OCI-LY1 (cell line): ENCODE data around the gene WDR6.

ENCODE experiments used
- H2AFZ ChIP-seq: fragments of 200-600 bp; sonication (generic), shearing (Covaris generic); 2 replicates; pipeline ENCODE4 v1.6.0; 2014; ENCODE audit warnings: antibody characterized with exemption, mild to moderate bottlenecking, low read length
- H3F3A ChIP-seq: fragments of 200-600 bp; sonication (generic), shearing (Covaris generic); 2 replicates; pipeline ENCODE4 v1.6.0; 2014; ENCODE audit warnings: mild to moderate bottlenecking, antibody characterized with exemption, low read length, moderate library complexity; ENCODE audit not compliant: insufficient read depth
- H3K27ac ChIP-seq: fragments of 200-600 bp; sonication (generic); 2 replicates; pipeline ENCODE4 v1.5.1; 2014; ENCODE audit warnings: low read length, mixed run types, mild to moderate bottlenecking, low read depth; ENCODE audit not compliant: poor library complexity, severe bottlenecking
- H3K27me3 ChIP-seq: fragments of 200-600 bp; sonication (generic); 2 replicates; pipeline ENCODE4 v1.6.0; 2014; ENCODE audit warnings: antibody characterized with exemption, mild to moderate bottlenecking, low read length, moderate library complexity; ENCODE audit not compliant: insufficient read depth
- H3K36me3 ChIP-seq: fragments of 200-600 bp; sonication (generic); 2 replicates; pipeline ENCODE4 v1.6.1; 2014; ENCODE audit warnings: mild to moderate bottlenecking, antibody characterized with exemption, low read length, moderate library complexity, mixed read lengths; ENCODE audit not compliant: insufficient read depth
- H3K4me1 ChIP-seq: fragments of 200-600 bp; sonication (generic); 2 replicates; pipeline ENCODE4 v1.5.1; 2014; ENCODE audit warnings: mild to moderate bottlenecking, low read length, moderate library complexity; ENCODE audit not compliant: insufficient read depth, severe bottlenecking
- H3K4me2 ChIP-seq: fragments of 200-600 bp; sonication (generic), shearing (Covaris generic); 2 replicates; pipeline ENCODE4 v1.6.1; 2014; ENCODE audit warnings: low read length
- H3K4me3 ChIP-seq: fragments of 200-600 bp; sonication (generic); 2 replicates; pipeline ENCODE4 v1.5.1; 2014; ENCODE audit warnings: low read length, low read depth, mild to moderate bottlenecking, mixed read lengths; ENCODE audit not compliant: poor library complexity, severe bottlenecking
- H3K79me2 ChIP-seq: fragments of 200-600 bp; shearing (Covaris generic); 2 replicates; pipeline ENCODE4 v1.6.1; 2016; ENCODE audit warnings: mixed run types, low read length, mixed read lengths; ENCODE audit not compliant: insufficient read depth
- H3K9ac ChIP-seq: fragments of 200-600 bp; sonication (generic), shearing (Covaris generic); 2 replicates; pipeline ENCODE4 v1.6.1; 2014; ENCODE audit warnings: mild to moderate bottlenecking, low read length, mixed read lengths
- H3K9me2 ChIP-seq: fragments of 200-600 bp; sonication (generic), shearing (Covaris generic); 2 replicates; pipeline ENCODE4 v1.6.1; 2014; ENCODE audit warnings: low read depth, mild to moderate bottlenecking, low read length, mixed read lengths
- H3K9me3 ChIP-seq: fragments of 200-600 bp; shearing (Covaris generic); 2 replicates; pipeline ENCODE4 v1.6.1; 2014; ENCODE audit warnings: low read length, mixed read lengths
- H4K20me1 ChIP-seq: fragments of 200-600 bp; sonication (generic), shearing (Covaris generic); 2 replicates; pipeline ENCODE4 v1.6.0; 2016; ENCODE audit warnings: mild to moderate bottlenecking, low read length; ENCODE audit not compliant: insufficient read depth
- CTCF ChIP-seq: fragments of 200-600 bp; sonication (generic), shearing (Covaris generic); IDR thresholded peaks from 2 replicates; pipeline ENCODE4 v1.5.1; 2017; ENCODE audit warnings: mild to moderate bottlenecking, antibody characterized with exemption, low read length, moderate library complexity, mixed read lengths
- EZH2 ChIP-seq: fragments of 200-600 bp; sonication (generic), shearing (Covaris generic); IDR thresholded peaks from 2 replicates; pipeline ENCODE4 v1.8.0; 2017; ENCODE audit warnings: borderline replicate concordance, mixed run types, mild to moderate bottlenecking, antibody characterized with exemption, low read length, moderate library complexity, mixed read lengths

WDR6 gene

GRCh38 chr3:48962939-48963338 lies 44.3 kb upstream of the WDR6 start:
- Histone ChIP-seq H3K36me3 (peaks cover 71% of the 10 kb centered on the region), H4K20me1 (no peaks in the 10 kb centered on the region), H3K9ac (no peak overlapping the region), H3K79me2 (no peaks in the 10 kb centered on the region; the same call in 1 of the 2 replicates), H3K4me2 (no peak overlapping the region), H3K27me3 (no peaks in the 10 kb centered on the region), H2AFZ (no peak overlapping the region), H3F3A (no peaks in the 10 kb centered on the region), H3K4me1 (peaks cover 16% of the 10 kb centered on the region), H3K4me3 (no peak overlapping the region), H3K27ac (no peak overlapping the region), H3K9me2 (no peaks in the 10 kb centered on the region), H3K9me3 (no peaks in the 10 kb centered on the region)
- TF ChIP-seq EZH2, result no peak
- TF ChIP-seq CTCF, result no peak

DNA sequence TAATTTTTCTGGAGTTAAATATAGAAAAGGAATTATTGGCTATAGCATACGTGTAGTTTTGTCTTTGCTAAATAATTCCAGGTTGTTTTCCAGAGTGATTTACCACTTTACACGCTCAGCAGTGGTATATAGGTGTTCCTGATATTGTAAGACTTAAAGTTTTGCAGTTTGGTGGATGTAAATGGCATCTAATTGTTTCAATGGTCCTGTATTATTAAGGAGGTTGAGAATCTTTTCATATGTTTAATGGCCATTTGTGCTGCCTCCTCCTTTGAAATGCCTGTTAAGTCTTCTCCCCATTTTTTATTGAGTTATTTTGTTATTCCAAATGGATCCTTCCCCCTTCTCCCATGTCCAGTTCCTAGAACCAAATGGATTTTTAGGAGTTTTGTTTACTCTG lies 43.6 kb upstream of the WDR6 start:
- Histone ChIP-seq H4K20me1 (no peaks in the 10 kb centered on the region), H3K27me3 (no peaks in the 10 kb centered on the region), H3K9ac (no peak overlapping the region), H3F3A (no peaks in the 10 kb centered on the region), H2AFZ (no peak overlapping the region), H3K4me2 (no peak overlapping the region), H3K27ac (no peak overlapping the region), H3K79me2 (no peaks in the 10 kb centered on the region; the same call in 1 of the 2 replicates), H3K4me1 (peaks cover 16% of the 10 kb centered on the region), H3K36me3 (peaks cover 69% of the 10 kb centered on the region), H3K9me3 (no peaks in the 10 kb centered on the region), H3K9me2 (no peaks in the 10 kb centered on the region), H3K4me3 (no peak overlapping the region)
- no peak for TF ChIP-seq EZH2
- TF ChIP-seq CTCF, result no peak

DNA sequence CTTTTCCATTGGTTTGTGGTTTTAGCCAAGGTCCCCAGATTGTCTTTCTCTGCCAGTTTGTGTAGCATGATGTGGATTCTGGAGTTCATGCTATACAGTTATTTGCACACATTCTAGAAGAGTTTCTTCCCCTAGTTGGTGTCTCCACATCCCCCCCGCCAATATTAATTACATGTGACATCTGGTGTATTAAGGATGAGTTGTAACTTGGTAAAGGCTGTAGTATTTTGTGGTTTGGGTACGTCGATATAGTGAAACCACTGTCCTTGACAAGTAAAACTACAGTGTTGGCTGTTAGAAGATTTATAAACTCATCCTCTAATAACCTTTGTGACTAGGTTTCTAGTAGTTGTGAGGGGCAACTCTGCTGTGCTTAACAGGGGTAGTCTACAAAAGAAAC lies 40.8 kb upstream of the WDR6 start:
- H3K27ac ChIP-seq, result no peak overlapping the region
- H3K4me2 ChIP-seq, result no peak overlapping the region
- H3K4me3 ChIP-seq, result no peak overlapping the region
- no peaks in the 10 kb centered on the region for H3K9me3 ChIP-seq
- H3K36me3 ChIP-seq, result peaks cover 88% of the 10 kb centered on the region
- no peaks in the 10 kb centered on the region for H3K27me3 ChIP-seq
- H3K9me2 ChIP-seq, result no peaks in the 10 kb centered on the region
- H3K79me2 ChIP-seq, result no peaks in the 10 kb centered on the region
- no peak overlapping the region for H3K9ac ChIP-seq
- H3F3A ChIP-seq, result no peaks in the 10 kb centered on the region
- H4K20me1 ChIP-seq, result no peaks in the 10 kb centered on the region
- H2AFZ ChIP-seq, result no peak overlapping the region
- no peaks in the 10 kb centered on the region for H3K4me1 ChIP-seq
- TF ChIP-seq CTCF (no peak), EZH2 (no peak)
